IMR-90 (cell line): ENCODE data around the gene LHFPL3. TPM values are rescaled to one million over a fixed set of nuclear protein-coding genes. Genes with fewer than 3 reads are reported as not detected.

ENCODE experiments used
- ATAC-seq: fragments of 200-7000 bp; cut with Tn5 transposase; 2 replicates; pipeline ENCODE4 v1.9.1; 2020; ENCODE audit warnings: low read depth, mild to moderate bottlenecking, moderate library complexity
- BruUV-seq: library from RNA; stranded (reverse); fragments of 400-500 nt; replicated peaks from 2 replicates; lab custom pipeline; 2021; lab: Mats Ljungman, UMichigan
- CTCF ChIA-PET: fragments of 300-600 bp; formaldehyde crosslinking; extraction: SDS; loops from one replicate; lab custom pipeline; 2021; ENCODE audit warnings: antibody characterized with exemption; lab: Yijun Ruan, JAX
- POLR2A ChIA-PET: fragments of 300-600 bp; sonication (Branson Sonifier 250); formaldehyde crosslinking; loops from one replicate; lab custom pipeline; 2022; ENCODE audit warnings: antibody characterized with exemption; ENCODE audit not compliant: unreplicated experiment; lab: Charles Lee
- DNase-seq: peaks from one replicate; pipeline ENCODE4 v3.0.0; 2013
- H2AFZ ChIP-seq: replicated peaks from 2 replicates; pipeline ENCODE3; 2013; ENCODE audit warnings: low read length, mild to moderate bottlenecking; ENCODE audit not compliant: poor library complexity
- H2AK5ac ChIP-seq: 2 replicates; pipeline ENCODE4 v1.6.1; 2013; ENCODE audit warnings: low read depth, low read length, inconsistent platforms
- H2AK9ac ChIP-seq: replicated peaks from 2 replicates; pipeline ENCODE3; 2013; ENCODE audit warnings: mild to moderate bottlenecking, low read depth, low read length, moderate library complexity; ENCODE audit not compliant: poor library complexity
- H2BK120ac ChIP-seq: 2 replicates; pipeline ENCODE4 v1.6.1; 2013; ENCODE audit warnings: low read depth, low read length, inconsistent platforms
- H2BK15ac ChIP-seq: 3 replicates; pipeline ENCODE4 v1.6.1; 2013; ENCODE audit warnings: low read depth, low read length, inconsistent platforms
- H2BK20ac ChIP-seq: 2 replicates; pipeline ENCODE4 v1.6.1; 2013; ENCODE audit warnings: low read depth, mild to moderate bottlenecking, inconsistent platforms, low read length, moderate library complexity
- H2BK5ac ChIP-seq: 2 replicates; pipeline ENCODE4 v1.6.1; 2013; ENCODE audit warnings: mild to moderate bottlenecking, low read depth, low read length, inconsistent platforms; ENCODE audit not compliant: poor library complexity, severe bottlenecking
- H3K14ac ChIP-seq: replicated peaks from 2 replicates; pipeline ENCODE4 v1.6.1; 2013; ENCODE audit warnings: low read depth, low read length, inconsistent platforms
- H3K18ac ChIP-seq: 2 replicates; pipeline ENCODE4 v1.6.1; 2013; ENCODE audit warnings: low read depth, low read length, control low read depth
- H3K23ac ChIP-seq: 2 replicates; pipeline ENCODE4 v1.6.1; 2013; ENCODE audit warnings: low read depth, low read length, inconsistent platforms
- H3K27ac ChIP-seq: 2 replicates; pipeline ENCODE4 v1.5.1; 2013; ENCODE audit warnings: mild to moderate bottlenecking, control low read depth, low read length; ENCODE audit not compliant: insufficient read depth
- H3K27me3 ChIP-seq: 2 replicates; pipeline ENCODE4 v1.6.1; 2013; ENCODE audit warnings: low read length; ENCODE audit not compliant: control insufficient read depth, insufficient read depth
- H3K36me3 ChIP-seq: 2 replicates; pipeline ENCODE4 v1.6.1; 2013; ENCODE audit warnings: low read length, mixed read lengths; ENCODE audit not compliant: control insufficient read depth, insufficient read depth
- H3K4ac ChIP-seq: 2 replicates; pipeline ENCODE4 v1.6.1; 2013; ENCODE audit warnings: low read depth, low read length, inconsistent platforms
- H3K4me1 ChIP-seq: 2 replicates; pipeline ENCODE4 v1.6.1; 2013; ENCODE audit warnings: low read length, mixed read lengths; ENCODE audit not compliant: control insufficient read depth, insufficient read depth
- H3K4me2 ChIP-seq: 2 replicates; pipeline ENCODE4 v1.6.1; 2013; ENCODE audit warnings: low read depth, mild to moderate bottlenecking, control low read depth, low read length, moderate library complexity
- H3K4me3 ChIP-seq: 2 replicates; pipeline ENCODE4 v1.5.1; 2013; ENCODE audit warnings: low read depth, mild to moderate bottlenecking, control low read depth, low read length, moderate library complexity; ENCODE audit not compliant: insufficient read depth
- H3K56ac ChIP-seq: 2 replicates; pipeline ENCODE4 v1.6.1; 2013; ENCODE audit warnings: low read length, inconsistent platforms; ENCODE audit not compliant: insufficient read depth; ENCODE audit errors: extremely low read depth
- H3K79me1 ChIP-seq, 2 experiments: 2 replicates each; pipeline ENCODE4 v1.6.1; 2013; ENCODE audit warnings: low read length in 2 of 2, inconsistent platforms in 1 of 2, low read depth in 1 of 2
- H3K9ac ChIP-seq: 2 replicates; pipeline ENCODE4 v1.6.1; 2013; ENCODE audit warnings: low read depth, low read length, control low read depth
- H3K9me1 ChIP-seq: 2 replicates; pipeline ENCODE4 v1.6.1; 2013; ENCODE audit warnings: low read length, inconsistent platforms; ENCODE audit not compliant: insufficient read depth
- H3K9me3 ChIP-seq: 2 replicates; pipeline ENCODE4 v1.6.1; 2013; ENCODE audit warnings: low read length; ENCODE audit not compliant: control insufficient read depth, insufficient read depth
- H4K20me1 ChIP-seq: 2 replicates; pipeline ENCODE4 v1.6.1; 2013; ENCODE audit warnings: low read length, inconsistent platforms; ENCODE audit not compliant: insufficient read depth
- H4K5ac ChIP-seq: 2 replicates; pipeline ENCODE4 v1.6.1; 2013; ENCODE audit warnings: mild to moderate bottlenecking, low read depth, low read length, control low read depth
- H4K8ac ChIP-seq, 2 experiments: 2 replicates each; pipeline ENCODE4 v1.6.1; 2013; ENCODE audit warnings: low read depth in 2 of 2, low read length in 2 of 2, control low read depth in 1 of 2, inconsistent platforms in 1 of 2
- H4K91ac ChIP-seq: 2 replicates; pipeline ENCODE4 v1.6.1; 2013; ENCODE audit warnings: low read depth, low read length, inconsistent platforms; ENCODE audit not compliant: insufficient read depth
- BHLHE40 ChIP-seq: fragments of 150-350 bp; IDR thresholded peaks from 2 replicates; pipeline ENCODE4 v1.6.1; 2016; ENCODE audit warnings: mild to moderate bottlenecking, low read depth, low read length
- CEBPB ChIP-seq: IDR thresholded peaks from 2 replicates; pipeline ENCODE4 v1.6.1; 2012; ENCODE audit warnings: low read depth, low read length, improper control_type of control experiment
- CHD1 ChIP-seq: IDR thresholded peaks from 2 replicates; pipeline ENCODE4 v1.6.1; 2012; ENCODE audit warnings: low read depth, low read length, improper control_type of control experiment
- CTCF ChIP-seq: conservative IDR thresholded peaks from 2 replicates; pipeline ENCODE4 v1.5.1; 2012; ENCODE audit warnings: mild to moderate bottlenecking, low read depth, low read length, improper control_type of control experiment
- ELK1 ChIP-seq: fragments of 150-350 bp; IDR thresholded peaks from 2 replicates; pipeline ENCODE4 v1.6.1; 2016; ENCODE audit warnings: low read depth, mild to moderate bottlenecking, low read length, moderate library complexity, borderline replicate concordance
- FOS ChIP-seq: fragments of 150-350 bp; IDR thresholded peaks from 2 replicates; pipeline ENCODE4 v1.6.1; 2016; ENCODE audit warnings: low read depth, low read length
- MAFK ChIP-seq: IDR thresholded peaks from 2 replicates; pipeline ENCODE4 v1.6.1; 2012; ENCODE audit warnings: low read depth, low read length, improper control_type of control experiment
- MAZ ChIP-seq: IDR thresholded peaks from 2 replicates; pipeline ENCODE4 v1.6.1; 2012; ENCODE audit warnings: low read depth, mild to moderate bottlenecking, low read length, improper control_type of control experiment, moderate library complexity, borderline replicate concordance
- MXI1 ChIP-seq: IDR thresholded peaks from 2 replicates; pipeline ENCODE4 v1.6.1; 2012; ENCODE audit warnings: low read depth, mild to moderate bottlenecking, low read length, moderate library complexity, borderline replicate concordance
- NFE2L2 ChIP-seq: fragments of 150-350 bp; IDR thresholded peaks from 2 replicates; pipeline ENCODE4 v1.6.1; 2016; ENCODE audit warnings: low read depth, mild to moderate bottlenecking, low read length
- POLR2A ChIP-seq: IDR thresholded peaks from 2 replicates; pipeline ENCODE4 v1.6.1; 2012; ENCODE audit warnings: mild to moderate bottlenecking, low read depth, low read length
- RAD21 ChIP-seq: IDR thresholded peaks from 2 replicates; pipeline ENCODE4 v1.6.1; 2012; ENCODE audit warnings: low read length, improper control_type of control experiment
- RFX5 ChIP-seq: IDR thresholded peaks from 2 replicates; pipeline ENCODE4 v1.8.0; 2012; ENCODE audit warnings: low read depth, mild to moderate bottlenecking, low read length, moderate library complexity
- SMC3 ChIP-seq: fragments of 150-350 bp; IDR thresholded peaks from 2 replicates; pipeline ENCODE4 v1.6.1; 2016; ENCODE audit warnings: low read depth, mild to moderate bottlenecking, antibody characterized with exemption, low read length, moderate library complexity
- USF2 ChIP-seq: fragments of 150-350 bp; IDR thresholded peaks from 2 replicates; pipeline ENCODE4 v1.6.1; 2017; ENCODE audit warnings: mild to moderate bottlenecking, antibody characterized with exemption, low read length, low read depth
- WGBS, 2 experiments: methylation state at CpG; one replicate each; pipeline versions ENCODE4 v1.1.5 to v1.1.7; 2013; ENCODE audit warnings: missing lambda C conversion rate in 2 of 2; ENCODE audit not compliant: insufficient read length in 1 of 2; ENCODE audit errors: extremely low coverage in 2 of 2; 5-methylcytosine and 5-hydroxymethylcytosine counted together
- dilution Hi-C: fragments of 300-500 bp; cut with HindIII; formaldehyde crosslinking; loops from one replicate; pipeline ENCODE4 v1.14.3; 2018; ENCODE audit warnings: low sequenced_read_pairs; ENCODE audit not compliant: unreplicated experiment
- in situ Hi-C: fragments of 300-500 bp; cut with MboI; formaldehyde crosslinking; loops from 3 replicates; pipeline ENCODE4 v1.14.3; 2019; ENCODE audit warnings: low sequenced_read_pairs, inconsistent platforms, mixed read lengths
- intact Hi-C: fragments of 100-400 bp; cut with micrococcal nuclease; formaldehyde crosslinking; loops from 2 replicates; pipeline ENCODE4 v1.10.0; 2022
- polyA plus RNA-seq, 3 experiments: library from polyadenylated mRNA; depleted of rRNA; stranded (reverse); fragments of >200 nt; gene quantifications; 2 replicates each; pipeline ENCODE4 v1.2.3, GENCODE V29; 2012; ENCODE audit warnings: low replicate concordance in 1 of 3
- total RNA-seq: library from RNA; depleted of rRNA; stranded (reverse); fragments of >200 nt; gene quantifications from 2 replicates; pipeline ENCODE4 v1.2.3, GENCODE V29; 2012

Gene LHFPL3
- total and polyA plus RNA-seq, 2 of the 4 experiments (the other 2 are of a cell fraction): not detected

GRCh38 chr7:104327938-104328295, 486 bp upstream of the LHFPL3 start:
- no peak overlapping the region for H3K27ac ChIP-seq
- H3K23ac ChIP-seq: no peak overlapping the region
- no peaks in the 10 kb centered on the region for H4K20me1 ChIP-seq
- no peak overlapping the region for H3K18ac ChIP-seq
- H2BK20ac ChIP-seq: no peak overlapping the region
- no peak overlapping the region for H2BK5ac ChIP-seq
- ATAC-seq: no peak
- BruUV-seq: no TSS peak
- peaks cover 31% of the 10 kb centered on the region for H3K27me3 ChIP-seq
- no peak overlapping the region for H4K5ac ChIP-seq
- intact Hi-C loops (no loop called here), dilution Hi-C loops (no loop called here), in situ Hi-C loops (no loop called here)
- no peaks in the 10 kb centered on the region for H3K36me3 ChIP-seq
- no peak overlapping the region for H3K14ac ChIP-seq
- no peak overlapping the region for H4K91ac ChIP-seq
- H3K9ac ChIP-seq: no peak overlapping the region
- WGBS, 2 experiments: 3% methylated on average over 6 of the region's 13 CpGs; no CpG with 5 or more reads in 1 of the 2 experiments
- CTCF ChIA-PET: no interaction called here
- TF ChIP-seq NFE2L2: no peak
- TF ChIP-seq CHD1: no peak
- TF ChIP-seq RAD21: no peak
- no peak for TF ChIP-seq RFX5
- TF ChIP-seq POLR2A: no peak
- no peak for TF ChIP-seq CEBPB
- no peak for TF ChIP-seq ELK1
- no peak for TF ChIP-seq MXI1
- no peak for TF ChIP-seq CTCF
- TF ChIP-seq SMC3: no peak
- TF ChIP-seq FOS: no peak
- no peak for TF ChIP-seq BHLHE40
- TF ChIP-seq USF2: no peak
- no peak for TF ChIP-seq MAFK
- no peak for TF ChIP-seq MAZ
- no peak overlapping the region for H3K4ac ChIP-seq
- H3K56ac ChIP-seq: no peak overlapping the region
- H2BK120ac ChIP-seq: no peak overlapping the region
- POLR2A ChIA-PET: no interaction called here
- H3K9me3 ChIP-seq: no peaks in the 10 kb centered on the region
- no peaks in the 10 kb centered on the region for H3K9me1 ChIP-seq
- peak overlapping the region; percentile 67; the same call in 1 of the 2 replicates for H3K4me2 ChIP-seq
- no peak for DNase-seq
- H3K4me3 ChIP-seq: no peak overlapping the region; the same call in 1 of the 2 replicates
- H2AFZ ChIP-seq: peak overlapping the region; percentile 19
- peak overlapping the region; percentile 39 for H2AK9ac ChIP-seq
- no peak overlapping the region for H2AK5ac ChIP-seq
- peaks cover 2% of the 10 kb centered on the region; the same call in 1 of the 2 replicates for H3K4me1 ChIP-seq
- no peak overlapping the region for H4K8ac ChIP-seq
- H3K79me1 ChIP-seq: no peaks in the 10 kb centered on the region
- no peak overlapping the region for H2BK15ac ChIP-seq
